ENCODE data around the gene DPT. TPM values are rescaled to one million over a fixed set of nuclear protein-coding genes. Genes with fewer than 3 reads are reported as not detected.

DPT gene
- total and polyA plus RNA-seq, 10 of the 15 experiments (the other 5 are each of a cell fraction or from before 2014, with no cell fraction given), result 0.05 to 0.10 TPM; not detected in 8

GRCh38 chr1:168686666-168687065 is 42.3 kb downstream of the DPT start (continued):
- TF ChIP-seq NFXL1 (IDR thresholded peaks at IDR 0.05; ENCODE audit: borderline replicate concordance), result no peak

- ChIA-PET SMC1A (ENCODE audit: uncharacterized antibody, unreplicated experiment) (no interaction called here), POLR2A (no interaction called here), CTCF (no interaction called here), RAD21 (ENCODE audit: unreplicated experiment) (no interaction called here)
- no peak overlapping the region for H2AFZ ChIP-seq (ENCODE audit: control insufficient read depth, low read depth, low read length)
- H3K4me3 ChIP-seq, result no peak overlapping the region
- intact Hi-C loops (cut with micrococcal nuclease; ENCODE audit: unreplicated experiment), result no loop called here
- H3K9me3 ChIP-seq (replicated peaks; ENCODE audit: control insufficient read depth, insufficient read depth, low read length), result no peaks in the 10 kb centered on the region
- DNase-seq (ENCODE audit: low read depth, low spot score), result no peak
- H4K20me1 ChIP-seq (ENCODE audit: control insufficient read depth, insufficient read depth), result no peaks in the 10 kb centered on the region
- H3K79me2 ChIP-seq (ENCODE audit: control insufficient read depth, insufficient read depth, low read length), result no peaks in the 10 kb centered on the region
- in situ Hi-C loops (cut with MboI), result no loop called here
- no peak overlapping the region for H3K9ac ChIP-seq (ENCODE audit: control insufficient read depth, insufficient read depth, low read length)
- no peaks in the 10 kb centered on the region for H3K4me1 ChIP-seq (ENCODE audit: control insufficient read depth, insufficient read depth, low read length)
- FAIRE-seq, result no peak
- WGBS (ENCODE audit: insufficient coverage, insufficient replicate concordance, low lambda C conversion rate, missing lambda C conversion rate), result 0% methylated on average over 1 of the region's 1 CpG
- BruUV-seq (replicated peaks), result no TSS peak
- H3K4me2 ChIP-seq (ENCODE audit: control insufficient read depth, insufficient read depth), result no peak overlapping the region
- no peaks in the 10 kb centered on the region for H3K27me3 ChIP-seq (replicated peaks in 1 of 2; ENCODE audit: control insufficient read depth in 2 of 2, insufficient read depth in 2 of 2, low read length in 1 of 2)
- H3K36me3 ChIP-seq (ENCODE audit: control insufficient read depth in 2 of 2, insufficient read depth in 2 of 2, low read length in 1 of 2), result no peaks in the 10 kb centered on the region
- ATAC-seq, result no peak
- H3K27ac ChIP-seq (ENCODE audit: control insufficient read depth, insufficient read depth), result no peak overlapping the region
- TF ChIP-seq BACH1 (IDR thresholded peaks at IDR 0.05; ENCODE audit: borderline replicate concordance) (no peak), ATF3 (IDR thresholded peaks at IDR 0.05; ENCODE audit: borderline replicate concordance, extremely low read depth, low read depth, low read length) (no peak), CBX5 (IDR thresholded peaks at IDR 0.05; ENCODE audit: low read depth) (no peak), ESRRA (IDR thresholded peaks at IDR 0.05; ENCODE audit: low read length) (no peak), CHD4 (IDR thresholded peaks at IDR 0.05) (no peak), JUND (IDR thresholded peaks at IDR 0.05; ENCODE audit: low read depth, low read length) (no peak), KDM1A (IDR thresholded peaks at IDR 0.05; ENCODE audit: borderline replicate concordance) (no peak), HDGF (IDR thresholded peaks at IDR 0.05) (no peak), TCF3 (IDR thresholded peaks at IDR 0.05; ENCODE audit: borderline replicate concordance, insufficient read depth, low read depth, low read length) (no peak), SMC3 (IDR thresholded peaks at IDR 0.05; ENCODE audit: borderline replicate concordance, low read length) (no peak), NFXL1 (IDR thresholded peaks at IDR 0.05; ENCODE audit: borderline replicate concordance) (no peak)
- TF ChIP-seq, protein P1, sequence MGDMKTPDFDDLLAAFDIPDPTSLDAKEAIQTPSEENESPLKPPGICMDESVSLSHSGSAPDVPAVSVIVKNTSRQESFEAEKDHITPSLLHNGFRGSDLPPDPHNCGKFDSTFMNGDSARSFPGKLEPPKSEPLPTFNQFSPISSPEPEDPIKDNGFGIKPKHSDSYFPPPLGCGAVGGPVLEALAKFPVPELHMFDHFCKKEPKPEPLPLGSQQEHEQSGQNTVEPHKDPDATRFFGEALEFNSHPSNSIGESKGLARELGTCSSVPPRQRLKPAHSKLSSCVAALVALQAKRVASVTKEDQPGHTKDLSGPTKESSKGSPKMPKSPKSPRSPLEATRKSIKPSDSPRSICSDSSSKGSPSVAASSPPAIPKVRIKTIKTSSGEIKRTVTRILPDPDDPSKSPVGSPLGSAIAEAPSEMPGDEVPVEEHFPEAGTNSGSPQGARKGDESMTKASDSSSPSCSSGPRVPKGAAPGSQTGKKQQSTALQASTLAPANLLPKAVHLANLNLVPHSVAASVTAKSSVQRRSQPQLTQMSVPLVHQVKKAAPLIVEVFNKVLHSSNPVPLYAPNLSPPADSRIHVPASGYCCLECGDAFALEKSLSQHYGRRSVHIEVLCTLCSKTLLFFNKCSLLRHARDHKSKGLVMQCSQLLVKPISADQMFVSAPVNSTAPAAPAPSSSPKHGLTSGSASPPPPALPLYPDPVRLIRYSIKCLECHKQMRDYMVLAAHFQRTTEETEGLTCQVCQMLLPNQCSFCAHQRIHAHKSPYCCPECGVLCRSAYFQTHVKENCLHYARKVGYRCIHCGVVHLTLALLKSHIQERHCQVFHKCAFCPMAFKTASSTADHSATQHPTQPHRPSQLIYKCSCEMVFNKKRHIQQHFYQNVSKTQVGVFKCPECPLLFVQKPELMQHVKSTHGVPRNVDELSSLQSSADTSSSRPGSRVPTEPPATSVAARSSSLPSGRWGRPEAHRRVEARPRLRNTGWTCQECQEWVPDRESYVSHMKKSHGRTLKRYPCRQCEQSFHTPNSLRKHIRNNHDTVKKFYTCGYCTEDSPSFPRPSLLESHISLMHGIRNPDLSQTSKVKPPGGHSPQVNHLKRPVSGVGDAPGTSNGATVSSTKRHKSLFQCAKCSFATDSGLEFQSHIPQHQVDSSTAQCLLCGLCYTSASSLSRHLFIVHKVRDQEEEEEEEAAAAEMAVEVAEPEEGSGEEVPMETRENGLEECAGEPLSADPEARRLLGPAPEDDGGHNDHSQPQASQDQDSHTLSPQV (IDR thresholded peaks at IDR 0.05), result no peak
- TF ChIP-seq, protein P2, sequence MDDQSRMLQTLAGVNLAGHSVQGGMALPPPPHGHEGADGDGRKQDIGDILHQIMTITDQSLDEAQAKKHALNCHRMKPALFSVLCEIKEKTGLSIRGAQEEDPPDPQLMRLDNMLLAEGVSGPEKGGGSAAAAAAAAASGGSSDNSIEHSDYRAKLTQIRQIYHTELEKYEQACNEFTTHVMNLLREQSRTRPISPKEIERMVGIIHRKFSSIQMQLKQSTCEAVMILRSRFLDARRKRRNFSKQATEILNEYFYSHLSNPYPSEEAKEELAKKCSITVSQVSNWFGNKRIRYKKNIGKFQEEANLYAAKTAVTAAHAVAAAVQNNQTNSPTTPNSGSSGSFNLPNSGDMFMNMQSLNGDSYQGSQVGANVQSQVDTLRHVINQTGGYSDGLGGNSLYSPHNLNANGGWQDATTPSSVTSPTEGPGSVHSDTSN (IDR thresholded peaks at IDR 0.05; ENCODE audit: insufficient replicate concordance, low read depth, low read length), result no peak
- TF ChIP-seq, protein P3, sequence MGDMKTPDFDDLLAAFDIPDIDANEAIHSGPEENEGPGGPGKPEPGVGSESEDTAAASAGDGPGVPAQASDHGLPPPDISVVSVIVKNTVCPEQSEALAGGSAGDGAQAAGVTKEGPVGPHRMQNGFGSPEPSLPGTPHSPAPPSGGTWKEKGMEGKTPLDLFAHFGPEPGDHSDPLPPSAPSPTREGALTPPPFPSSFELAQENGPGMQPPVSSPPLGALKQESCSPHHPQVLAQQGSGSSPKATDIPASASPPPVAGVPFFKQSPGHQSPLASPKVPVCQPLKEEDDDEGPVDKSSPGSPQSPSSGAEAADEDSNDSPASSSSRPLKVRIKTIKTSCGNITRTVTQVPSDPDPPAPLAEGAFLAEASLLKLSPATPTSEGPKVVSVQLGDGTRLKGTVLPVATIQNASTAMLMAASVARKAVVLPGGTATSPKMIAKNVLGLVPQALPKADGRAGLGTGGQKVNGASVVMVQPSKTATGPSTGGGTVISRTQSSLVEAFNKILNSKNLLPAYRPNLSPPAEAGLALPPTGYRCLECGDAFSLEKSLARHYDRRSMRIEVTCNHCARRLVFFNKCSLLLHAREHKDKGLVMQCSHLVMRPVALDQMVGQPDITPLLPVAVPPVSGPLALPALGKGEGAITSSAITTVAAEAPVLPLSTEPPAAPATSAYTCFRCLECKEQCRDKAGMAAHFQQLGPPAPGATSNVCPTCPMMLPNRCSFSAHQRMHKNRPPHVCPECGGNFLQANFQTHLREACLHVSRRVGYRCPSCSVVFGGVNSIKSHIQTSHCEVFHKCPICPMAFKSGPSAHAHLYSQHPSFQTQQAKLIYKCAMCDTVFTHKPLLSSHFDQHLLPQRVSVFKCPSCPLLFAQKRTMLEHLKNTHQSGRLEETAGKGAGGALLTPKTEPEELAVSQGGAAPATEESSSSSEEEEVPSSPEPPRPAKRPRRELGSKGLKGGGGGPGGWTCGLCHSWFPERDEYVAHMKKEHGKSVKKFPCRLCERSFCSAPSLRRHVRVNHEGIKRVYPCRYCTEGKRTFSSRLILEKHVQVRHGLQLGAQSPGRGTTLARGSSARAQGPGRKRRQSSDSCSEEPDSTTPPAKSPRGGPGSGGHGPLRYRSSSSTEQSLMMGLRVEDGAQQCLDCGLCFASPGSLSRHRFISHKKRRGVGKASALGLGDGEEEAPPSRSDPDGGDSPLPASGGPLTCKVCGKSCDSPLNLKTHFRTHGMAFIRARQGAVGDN (IDR thresholded peaks at IDR 0.05), result no peak
Observed at GRCh38 chr1:168683871-168684270, 45.1 kb downstream of the DPT start.
